ENCODE measurements around the gene CDK18.

The CDK18 gene

GRCh38 chr1:205521686-205522085 is 17.2 kb downstream of the CDK18 start:
- TF ChIP-seq FOXP2 (optimal IDR thresholded peaks at IDR 0.05; ENCODE audit: borderline replicate concordance, extremely low read depth, extremely low read length, insufficient read depth) (no peak), REST (IDR thresholded peaks at IDR 0.05; ENCODE audit: insufficient read depth in 1 of 2, low read depth in 2 of 2, low read length in 2 of 2) (no peak), SIN3A (IDR thresholded peaks at IDR 0.05; ENCODE audit: borderline replicate concordance, insufficient read depth, low read length) (no peak), POLR2AphosphoS5 (IDR thresholded peaks at IDR 0.05; ENCODE audit: low read depth, low read length) (no peak), TAF1 (IDR thresholded peaks at IDR 0.05; ENCODE audit: borderline replicate concordance, insufficient read depth, low read length) (no peak)

GRCh38 chr1:205522692-205523091 is 18.2 kb downstream of the CDK18 start:
- TF ChIP-seq REST (IDR thresholded peaks at IDR 0.05; ENCODE audit: insufficient read depth in 1 of 2, low read depth in 2 of 2, low read length in 2 of 2) (no peak), POLR2AphosphoS5 (IDR thresholded peaks at IDR 0.05; ENCODE audit: low read depth, low read length) (no peak), FOXP2 (optimal IDR thresholded peaks at IDR 0.05; ENCODE audit: borderline replicate concordance, extremely low read depth, extremely low read length, insufficient read depth) (no peak), TAF1 (IDR thresholded peaks at IDR 0.05; ENCODE audit: borderline replicate concordance, insufficient read depth, low read length) (no peak), SIN3A (IDR thresholded peaks at IDR 0.05; ENCODE audit: borderline replicate concordance, insufficient read depth, low read length) (no peak)

GRCh38 chr1:205523261-205523890 is 18.9 kb downstream of the CDK18 start:
- TF ChIP-seq POLR2AphosphoS5 (IDR thresholded peaks at IDR 0.05; ENCODE audit: low read depth, low read length): no peak
- TF ChIP-seq TAF1 (IDR thresholded peaks at IDR 0.05; ENCODE audit: borderline replicate concordance, insufficient read depth, low read length): no peak
- no peak for TF ChIP-seq REST (IDR thresholded peaks at IDR 0.05; ENCODE audit: insufficient read depth in 1 of 2, low read depth in 2 of 2, low read length in 2 of 2)
- TF ChIP-seq FOXP2 (optimal IDR thresholded peaks at IDR 0.05; ENCODE audit: borderline replicate concordance, extremely low read depth, extremely low read length, insufficient read depth): no peak
- TF ChIP-seq SIN3A (IDR thresholded peaks at IDR 0.05; ENCODE audit: borderline replicate concordance, insufficient read depth, low read length): no peak

DNA sequence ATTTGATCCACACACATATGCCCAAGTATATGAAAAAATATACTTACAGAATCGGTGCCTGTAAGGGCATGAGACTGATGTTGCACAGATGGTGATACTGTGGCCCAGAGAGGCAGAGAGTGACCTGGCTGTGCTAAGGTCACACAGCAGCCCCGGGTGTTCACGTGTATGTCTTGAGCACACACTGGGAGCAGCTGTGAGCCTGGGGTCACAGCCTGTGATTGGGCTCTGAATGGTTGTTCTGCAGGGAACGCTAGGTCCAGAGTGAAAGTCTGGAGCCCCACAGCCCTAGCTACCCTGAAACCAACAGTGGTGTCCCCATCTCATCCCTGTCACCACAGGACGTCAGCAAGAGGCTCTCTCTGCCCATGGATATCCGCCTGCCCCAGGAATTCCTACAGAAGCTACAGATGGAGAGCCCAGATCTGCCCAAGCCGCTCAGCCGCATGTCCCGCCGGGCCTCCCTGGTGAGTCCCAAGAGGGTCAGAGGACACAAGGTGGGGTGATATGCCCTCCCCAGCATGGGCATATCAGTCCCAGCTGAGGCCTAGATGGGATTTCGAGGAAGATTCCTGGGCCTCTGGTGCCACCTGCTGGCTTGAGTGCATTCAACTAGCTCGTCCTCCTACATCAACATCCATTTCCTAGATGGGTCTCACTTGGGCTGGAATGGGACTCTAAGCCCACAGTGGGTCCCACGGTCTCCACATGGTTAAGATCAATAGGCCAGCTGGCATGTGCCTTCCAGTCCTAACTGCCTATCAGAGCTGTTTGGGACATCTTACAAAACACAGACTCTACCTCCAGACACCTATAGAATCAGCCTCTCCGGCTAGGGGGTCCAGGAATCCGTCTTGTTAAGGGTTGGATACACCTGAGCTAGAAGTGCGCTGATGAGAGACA is 19.7 kb downstream of the CDK18 start:
- no peak for TF ChIP-seq FOXP2 (optimal IDR thresholded peaks at IDR 0.05; ENCODE audit: borderline replicate concordance, extremely low read depth, extremely low read length, insufficient read depth)
- no peak for TF ChIP-seq SIN3A (IDR thresholded peaks at IDR 0.05; ENCODE audit: borderline replicate concordance, insufficient read depth, low read length)
- TF ChIP-seq REST (IDR thresholded peaks at IDR 0.05; ENCODE audit: insufficient read depth in 1 of 2, low read depth in 2 of 2, low read length in 2 of 2): peak; percentile 35 to 53; a peak in 2 of 4 replicates
- no peak for TF ChIP-seq TAF1 (IDR thresholded peaks at IDR 0.05; ENCODE audit: borderline replicate concordance, insufficient read depth, low read length)

Measured in PFSK-1 (cell line).